HFFc6 (cell line): ENCODE measurements around the gene RPS6KA4. TPM values are rescaled to one million over a fixed set of nuclear protein-coding genes. Genes with fewer than 3 reads are reported as not detected.

Experiments used
- DNase-seq: peaks from one replicate; pipeline ENCODE4 v3.0.0-alpha.2; 2018
- H3K27ac Mint-ChIP-seq: 2 replicates; pipeline ENCODE4 v1.8.0; 2020; ENCODE audit warnings: mild to moderate bottlenecking, mixed read lengths
- H3K27me3 Mint-ChIP-seq: 2 replicates; pipeline ENCODE4 v1.8.0; 2021; ENCODE audit warnings: mild to moderate bottlenecking, moderate library complexity, mixed read lengths; ENCODE audit not compliant: insufficient read depth
- H3K36me3 Mint-ChIP-seq: 2 replicates; pipeline ENCODE4 v1.8.0; 2021; ENCODE audit warnings: low read depth, mixed read lengths
- H3K4me1 Mint-ChIP-seq: 2 replicates; pipeline ENCODE4 v1.8.0; 2020; ENCODE audit warnings: low read depth, mixed read lengths
- H3K4me3 Mint-ChIP-seq: 2 replicates; pipeline ENCODE4 v1.8.0; 2020; ENCODE audit warnings: mild to moderate bottlenecking, moderate library complexity, mixed read lengths
- H3K9me3 Mint-ChIP-seq: 2 replicates; pipeline ENCODE4 v1.8.0; 2020; ENCODE audit warnings: mild to moderate bottlenecking, mixed read lengths
- total RNA-seq, 6 experiments: library from RNA; stranded (reverse); fragmentation: NEBNext Ultra II Directional; extraction: Animal tissue kit (Norgen Biotek cat#: 25700); gene quantifications; 2 replicates in 1 of 6; 3 replicates in 5 of 6; pipeline ENCODE4 v1.2.3, GENCODE V29; 2021
- TF ChIP-seq, protein P1 (sequence below): fragments of 200-600 bp; sonication (generic); IDR thresholded peaks from 2 replicates; pipeline ENCODE4 v1.5.0; 2021; ENCODE audit warnings: antibody characterized with exemption, mild to moderate bottlenecking

The RPS6KA4 gene
- total RNA-seq, 6 experiments from 2014 or later, result 42.9 to 63.4 (median 56.6) TPM

DNA sequence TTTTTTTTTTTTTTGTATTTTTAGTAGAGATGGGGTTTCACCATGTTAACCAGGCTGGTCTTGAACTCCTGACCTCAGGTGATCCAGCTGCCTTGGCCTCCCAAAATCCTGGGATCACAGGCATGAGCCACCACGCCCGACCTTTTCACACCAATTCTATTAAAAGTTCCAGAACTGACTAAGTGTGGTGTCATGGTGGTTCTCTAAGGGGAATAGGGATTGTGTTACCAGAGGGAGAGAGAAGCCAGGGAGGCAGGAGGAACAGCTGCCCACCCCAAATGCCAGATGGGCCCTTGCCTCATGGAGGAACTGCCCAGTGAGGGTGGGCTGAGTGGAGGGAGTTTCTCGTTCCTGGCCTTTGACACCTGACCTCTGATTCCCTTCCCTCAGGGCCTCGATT is 5.9 kb downstream of the RPS6KA4 start:
- Mint-ChIP-seq H3K27ac (no peak overlapping the region), H3K4me1 (peaks cover 14% of the 10 kb centered on the region), H3K36me3 (peaks cover 27% of the 10 kb centered on the region), H3K4me3 (no peak overlapping the region), H3K9me3 (no peaks in the 10 kb centered on the region), H3K27me3 (no peaks in the 10 kb centered on the region)
- TF ChIP-seq, protein P1, sequence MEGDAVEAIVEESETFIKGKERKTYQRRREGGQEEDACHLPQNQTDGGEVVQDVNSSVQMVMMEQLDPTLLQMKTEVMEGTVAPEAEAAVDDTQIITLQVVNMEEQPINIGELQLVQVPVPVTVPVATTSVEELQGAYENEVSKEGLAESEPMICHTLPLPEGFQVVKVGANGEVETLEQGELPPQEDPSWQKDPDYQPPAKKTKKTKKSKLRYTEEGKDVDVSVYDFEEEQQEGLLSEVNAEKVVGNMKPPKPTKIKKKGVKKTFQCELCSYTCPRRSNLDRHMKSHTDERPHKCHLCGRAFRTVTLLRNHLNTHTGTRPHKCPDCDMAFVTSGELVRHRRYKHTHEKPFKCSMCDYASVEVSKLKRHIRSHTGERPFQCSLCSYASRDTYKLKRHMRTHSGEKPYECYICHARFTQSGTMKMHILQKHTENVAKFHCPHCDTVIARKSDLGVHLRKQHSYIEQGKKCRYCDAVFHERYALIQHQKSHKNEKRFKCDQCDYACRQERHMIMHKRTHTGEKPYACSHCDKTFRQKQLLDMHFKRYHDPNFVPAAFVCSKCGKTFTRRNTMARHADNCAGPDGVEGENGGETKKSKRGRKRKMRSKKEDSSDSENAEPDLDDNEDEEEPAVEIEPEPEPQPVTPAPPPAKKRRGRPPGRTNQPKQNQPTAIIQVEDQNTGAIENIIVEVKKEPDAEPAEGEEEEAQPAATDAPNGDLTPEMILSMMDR, result no peak
- no peak for DNase-seq

DNA sequence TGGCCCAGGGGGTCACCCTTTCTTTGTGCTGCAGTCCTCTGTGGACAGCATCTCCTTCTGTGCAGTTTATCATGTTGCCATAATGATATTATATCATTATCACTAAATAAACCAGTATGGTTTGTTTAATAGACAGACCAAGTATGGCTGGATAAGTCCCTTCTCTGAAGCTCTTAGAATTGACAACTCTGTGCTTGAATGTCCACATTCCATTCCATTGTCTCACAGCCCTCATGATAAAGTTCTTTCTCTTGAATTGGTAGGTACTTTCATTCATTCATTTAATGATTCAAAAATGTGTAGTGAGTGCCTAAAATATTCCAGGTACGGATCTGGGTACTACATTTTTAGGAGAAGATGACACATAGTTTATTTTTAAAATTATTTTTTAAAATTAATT is 7.8 kb downstream of the RPS6KA4 start:
- H3K36me3 Mint-ChIP-seq, result peaks cover 28% of the 10 kb centered on the region
- no peaks in the 10 kb centered on the region for H3K27me3 Mint-ChIP-seq
- TF ChIP-seq, protein P1, result no peak
- peaks cover 13% of the 10 kb centered on the region for H3K4me1 Mint-ChIP-seq
- no peak for DNase-seq
- no peak overlapping the region for H3K27ac Mint-ChIP-seq
- H3K9me3 Mint-ChIP-seq, result no peaks in the 10 kb centered on the region
- no peak overlapping the region for H3K4me3 Mint-ChIP-seq

DNA sequence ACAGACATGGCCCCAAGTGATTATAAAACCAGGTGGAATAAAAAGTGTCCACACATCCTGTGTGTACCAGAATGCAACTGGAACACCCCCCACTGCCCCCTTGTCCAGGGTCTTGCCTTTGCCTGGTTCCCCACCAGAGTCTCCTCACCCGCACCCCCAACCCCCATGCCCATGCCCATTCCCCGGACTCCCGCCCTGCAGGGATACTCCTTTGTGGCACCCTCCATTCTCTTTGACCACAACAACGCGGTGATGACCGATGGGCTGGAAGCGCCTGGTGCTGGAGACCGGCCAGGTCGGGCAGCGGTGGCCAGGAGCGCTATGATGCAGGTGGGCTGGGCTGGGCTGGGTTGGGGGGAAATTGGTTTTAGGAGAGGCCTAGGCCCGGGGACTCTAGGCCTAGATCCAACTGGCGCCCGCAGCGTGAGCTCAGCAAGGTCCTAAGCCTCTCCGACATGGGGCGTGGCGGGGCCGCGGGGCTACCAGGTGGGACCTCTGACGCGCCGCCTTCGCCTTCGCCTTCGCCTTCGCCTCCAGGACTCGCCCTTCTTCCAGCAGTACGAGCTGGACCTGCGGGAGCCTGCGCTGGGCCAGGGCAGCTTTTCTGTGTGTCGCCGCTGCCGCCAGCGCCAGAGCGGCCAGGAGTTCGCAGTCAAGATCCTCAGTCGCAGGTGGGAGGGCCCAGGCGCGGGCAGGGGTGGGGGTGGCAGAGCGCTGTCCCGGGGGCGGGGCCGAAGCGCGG is 9.1 kb downstream of the RPS6KA4 start:
- no peak overlapping the region for H3K27ac Mint-ChIP-seq
- peaks cover 13% of the 10 kb centered on the region for H3K4me1 Mint-ChIP-seq
- H3K36me3 Mint-ChIP-seq, result peaks cover 29% of the 10 kb centered on the region
- H3K4me3 Mint-ChIP-seq, result no peak overlapping the region
- H3K9me3 Mint-ChIP-seq, result no peaks in the 10 kb centered on the region
- DNase-seq, result no peak
- TF ChIP-seq, protein P1, result no peak
- H3K27me3 Mint-ChIP-seq, result no peaks in the 10 kb centered on the region; the same call in 1 of the 2 replicates

DNA sequence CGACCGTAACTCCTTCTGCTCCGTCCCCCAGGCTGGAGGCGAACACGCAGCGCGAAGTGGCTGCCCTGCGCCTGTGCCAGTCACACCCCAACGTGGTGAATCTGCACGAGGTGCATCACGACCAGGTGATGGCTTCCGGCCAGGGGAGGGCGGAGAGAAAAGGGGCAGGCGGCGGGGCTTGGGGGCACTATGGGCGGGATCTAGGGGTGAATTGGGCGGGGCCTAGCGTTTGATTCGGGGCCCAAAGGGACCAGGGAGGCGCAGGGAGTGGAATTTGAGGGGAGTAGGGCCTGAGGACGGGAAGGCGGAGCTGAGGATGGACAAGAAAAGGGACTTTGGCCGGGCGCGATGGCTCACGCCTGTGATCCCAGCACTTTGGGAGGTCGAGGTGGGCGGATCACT is 9.7 kb downstream of the RPS6KA4 start:
- H3K4me1 Mint-ChIP-seq, result peaks cover 13% of the 10 kb centered on the region
- H3K36me3 Mint-ChIP-seq, result peaks cover 23% of the 10 kb centered on the region
- DNase-seq, result no peak
- H3K27ac Mint-ChIP-seq, result no peak overlapping the region
- TF ChIP-seq, protein P1, result no peak
- no peaks in the 10 kb centered on the region; the same call in 1 of the 2 replicates for H3K27me3 Mint-ChIP-seq
- no peaks in the 10 kb centered on the region for H3K9me3 Mint-ChIP-seq
- H3K4me3 Mint-ChIP-seq, result no peak overlapping the region

DNA sequence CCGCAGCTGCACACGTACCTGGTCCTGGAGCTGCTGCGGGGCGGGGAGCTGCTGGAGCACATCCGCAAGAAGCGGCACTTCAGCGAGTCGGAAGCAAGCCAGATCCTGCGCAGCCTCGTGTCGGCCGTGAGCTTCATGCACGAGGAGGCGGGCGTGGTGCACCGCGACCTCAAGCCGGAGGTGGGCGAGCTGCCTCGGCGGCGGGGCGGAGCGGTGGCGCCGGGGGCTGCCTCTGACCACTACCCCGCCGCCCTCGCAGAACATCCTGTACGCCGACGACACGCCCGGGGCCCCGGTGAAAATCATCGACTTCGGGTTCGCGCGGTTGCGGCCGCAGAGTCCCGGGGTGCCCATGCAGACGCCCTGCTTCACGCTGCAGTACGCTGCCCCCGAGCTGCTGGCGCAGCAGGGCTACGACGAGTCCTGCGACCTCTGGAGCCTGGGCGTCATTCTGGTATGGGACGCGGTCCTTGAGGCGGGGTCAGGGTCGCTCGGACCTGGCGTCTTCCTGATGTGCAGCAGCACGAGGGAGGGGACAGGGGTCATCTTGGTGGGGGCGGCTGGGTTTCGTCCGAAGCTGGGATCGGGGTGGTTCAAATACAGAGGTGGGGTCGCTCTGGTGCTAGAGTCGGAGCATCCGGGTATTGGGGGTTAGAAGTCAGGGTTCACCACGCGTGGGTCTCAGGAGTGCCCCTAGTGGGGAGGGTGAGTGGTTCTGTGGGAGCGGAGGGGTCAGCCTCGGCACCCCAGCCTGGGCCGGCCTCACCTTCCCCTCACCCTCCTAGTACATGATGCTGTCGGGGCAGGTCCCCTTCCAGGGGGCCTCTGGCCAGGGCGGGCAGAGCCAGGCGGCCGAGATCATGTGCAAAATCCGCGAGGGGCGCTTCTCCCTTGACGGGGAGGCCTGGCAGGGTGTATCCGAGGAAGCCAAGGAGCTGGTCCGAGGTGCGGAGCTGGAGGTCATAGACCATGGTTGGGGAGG is 10.8 kb downstream of the RPS6KA4 start:
- TF ChIP-seq, protein P1, result peak; percentile 37; the same call in 1 of the 2 replicates
- Mint-ChIP-seq H3K4me3 (no peak overlapping the region), H3K27ac (no peak overlapping the region), H3K27me3 (no peaks in the 10 kb centered on the region; the same call in 1 of the 2 replicates), H3K4me1 (peaks cover 8% of the 10 kb centered on the region), H3K9me3 (no peaks in the 10 kb centered on the region), H3K36me3 (peaks cover 18% of the 10 kb centered on the region)
- DNase-seq, result no peak
